NCI-H524 treated with DMSO at 0.1 percent for 48 hours (cell line): Measurements from ENCODE around the gene FCHO1.

Experiments
- DNase-seq: peaks from one replicate; lab custom pipeline; 2025; lab: John Stamatoyannopoulos, UW

FCHO1 gene

GRCh38 chr19:17831419-17831888, 80.2 kb downstream of the FCHO1 start:
- no peak for DNase-seq

GRCh38 chr19:17832443-17833208, 81.3 kb downstream of the FCHO1 start:
- no peak for DNase-seq

GRCh38 chr19:17834350-17835181, 83.3 kb downstream of the FCHO1 start:
- no peak for DNase-seq

- DNase-seq, result no peak
These were observed 84.1 kb downstream of the FCHO1 start for GRCh38 chr19:17835182-17836006.

- no peak for DNase-seq
These were observed 85.3 kb downstream of the FCHO1 start for GRCh38 chr19:17836530-17836929.

- no peak for DNase-seq
These were observed 86.7 kb downstream of the FCHO1 start for GRCh38 chr19:17837972-17838371.
